ENCODE results near the gene CDIP1.

Gene CDIP1

DNA sequence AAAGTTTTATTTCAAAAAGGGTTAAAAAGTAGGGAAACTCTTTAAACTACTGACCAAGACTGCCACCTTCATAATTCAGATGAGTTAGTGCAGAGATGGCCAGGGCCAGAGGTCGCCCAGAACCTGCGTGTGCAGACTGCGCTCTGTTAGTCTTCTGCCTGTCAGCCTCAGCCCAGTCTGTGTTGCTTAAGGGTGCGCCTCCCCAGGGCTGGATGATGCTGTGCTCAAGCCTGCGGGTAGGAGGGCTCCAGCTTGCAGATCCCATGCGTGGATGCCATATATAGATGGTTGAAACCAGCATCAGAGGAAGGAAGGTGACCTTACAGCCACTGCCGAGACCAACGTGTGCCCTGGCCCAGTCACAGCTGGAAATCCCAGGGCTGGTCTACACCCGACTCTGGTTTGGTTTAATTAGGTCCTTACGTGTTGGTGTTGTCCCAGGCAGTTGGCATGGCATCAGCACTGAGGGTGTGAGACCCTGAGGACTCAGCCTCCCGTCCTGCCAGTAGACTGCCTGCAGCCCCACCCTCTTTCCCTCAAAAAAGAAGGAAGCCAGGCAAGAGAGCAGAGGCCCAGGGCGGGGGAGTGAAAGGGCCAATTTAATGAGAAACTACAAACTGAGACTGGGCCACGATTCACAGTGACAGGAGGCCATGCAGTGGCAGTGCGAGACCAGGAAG lies 27.7 kb downstream of the CDIP1 start:
- no peak overlapping the region for H3K4me3 ChIP-seq (replicated peaks; ENCODE audit: low read depth, low read length)
- TF ChIP-seq, protein P1, sequence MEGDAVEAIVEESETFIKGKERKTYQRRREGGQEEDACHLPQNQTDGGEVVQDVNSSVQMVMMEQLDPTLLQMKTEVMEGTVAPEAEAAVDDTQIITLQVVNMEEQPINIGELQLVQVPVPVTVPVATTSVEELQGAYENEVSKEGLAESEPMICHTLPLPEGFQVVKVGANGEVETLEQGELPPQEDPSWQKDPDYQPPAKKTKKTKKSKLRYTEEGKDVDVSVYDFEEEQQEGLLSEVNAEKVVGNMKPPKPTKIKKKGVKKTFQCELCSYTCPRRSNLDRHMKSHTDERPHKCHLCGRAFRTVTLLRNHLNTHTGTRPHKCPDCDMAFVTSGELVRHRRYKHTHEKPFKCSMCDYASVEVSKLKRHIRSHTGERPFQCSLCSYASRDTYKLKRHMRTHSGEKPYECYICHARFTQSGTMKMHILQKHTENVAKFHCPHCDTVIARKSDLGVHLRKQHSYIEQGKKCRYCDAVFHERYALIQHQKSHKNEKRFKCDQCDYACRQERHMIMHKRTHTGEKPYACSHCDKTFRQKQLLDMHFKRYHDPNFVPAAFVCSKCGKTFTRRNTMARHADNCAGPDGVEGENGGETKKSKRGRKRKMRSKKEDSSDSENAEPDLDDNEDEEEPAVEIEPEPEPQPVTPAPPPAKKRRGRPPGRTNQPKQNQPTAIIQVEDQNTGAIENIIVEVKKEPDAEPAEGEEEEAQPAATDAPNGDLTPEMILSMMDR (IDR thresholded peaks at IDR 0.05; ENCODE audit: low read length, missing control alignments), result no peak
- no peak for DNase-seq (ENCODE audit: low read depth)

DNA sequence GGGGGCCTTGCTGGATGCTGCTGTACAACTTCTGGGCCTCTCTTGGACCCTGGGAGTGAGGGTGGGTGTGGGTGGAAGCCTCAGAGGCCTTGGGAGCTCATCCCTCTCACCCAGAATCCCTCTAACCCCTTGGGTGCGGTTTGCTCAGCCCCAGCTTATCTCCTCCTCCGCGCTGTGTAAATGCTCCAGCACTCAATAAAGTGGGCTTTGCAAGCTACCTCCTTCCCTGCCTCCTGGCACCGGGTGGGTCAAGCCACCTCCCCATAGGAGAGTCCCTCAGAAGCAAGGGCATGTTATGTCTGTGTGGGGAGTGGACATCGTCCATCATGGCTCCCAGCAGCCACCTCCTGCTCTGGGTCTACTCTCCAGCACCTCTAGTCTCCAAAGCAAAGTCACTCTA lies 28.4 kb downstream of the CDIP1 start:
- H3K4me3 ChIP-seq (replicated peaks; ENCODE audit: low read depth, low read length), result no peak overlapping the region
- TF ChIP-seq, protein P1 (IDR thresholded peaks at IDR 0.05; ENCODE audit: low read length, missing control alignments), result no peak
- DNase-seq (ENCODE audit: low read depth), result no peak

DNA sequence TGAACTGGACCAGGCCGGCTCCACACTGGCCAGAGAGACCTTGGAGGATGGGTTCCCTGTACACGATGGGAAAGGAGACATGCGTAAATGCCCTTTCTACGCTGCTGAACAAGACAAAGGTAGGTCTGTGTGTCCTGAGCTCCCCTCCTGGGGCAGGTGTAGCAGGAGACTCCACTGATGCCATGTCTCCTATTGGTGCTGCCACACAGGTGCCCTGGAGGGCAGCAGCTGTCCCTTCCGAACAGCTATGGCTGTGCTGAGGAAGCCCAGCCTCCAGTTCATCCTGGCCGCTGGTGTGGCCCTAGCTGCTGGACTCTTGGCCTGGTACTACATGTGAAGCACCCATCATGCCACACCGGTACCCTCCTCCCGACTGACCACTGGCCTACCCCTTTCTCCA lies 29.2 kb downstream of the CDIP1 start:
- TF ChIP-seq, protein P1 (IDR thresholded peaks at IDR 0.05; ENCODE audit: low read length, missing control alignments), result no peak
- DNase-seq (ENCODE audit: low read depth), result no peak

DNA sequence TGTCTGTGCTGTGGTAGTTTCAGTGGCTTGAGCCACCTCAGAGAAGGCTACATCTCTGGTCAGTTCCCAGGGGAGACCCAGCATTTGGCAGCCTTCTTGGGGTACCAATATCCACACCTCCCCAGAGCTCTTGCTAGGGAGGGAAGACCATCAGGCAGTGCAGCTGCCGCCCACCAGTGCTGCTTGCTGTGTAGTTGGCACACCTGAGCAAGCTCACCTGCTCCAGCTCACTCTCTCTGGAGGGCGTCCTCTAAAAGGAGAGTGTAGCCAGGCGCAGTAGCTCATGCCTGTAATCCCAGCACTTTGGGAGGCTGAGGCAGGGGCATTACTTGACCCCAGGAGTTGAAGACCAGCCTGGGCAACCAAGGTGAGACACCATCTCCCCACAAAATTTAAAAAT lies 29.8 kb downstream of the CDIP1 start:
- no peak for DNase-seq (ENCODE audit: low read depth)
- TF ChIP-seq, protein P1 (IDR thresholded peaks at IDR 0.05; ENCODE audit: low read length, missing control alignments), result no peak
- H3K4me3 ChIP-seq (replicated peaks; ENCODE audit: low read depth, low read length), result no peak overlapping the region

More for the DNA sequence above, 29.2 kb downstream of the CDIP1 start:
- H3K4me3 ChIP-seq (replicated peaks; ENCODE audit: low read depth, low read length), result no peak overlapping the region

DNA sequence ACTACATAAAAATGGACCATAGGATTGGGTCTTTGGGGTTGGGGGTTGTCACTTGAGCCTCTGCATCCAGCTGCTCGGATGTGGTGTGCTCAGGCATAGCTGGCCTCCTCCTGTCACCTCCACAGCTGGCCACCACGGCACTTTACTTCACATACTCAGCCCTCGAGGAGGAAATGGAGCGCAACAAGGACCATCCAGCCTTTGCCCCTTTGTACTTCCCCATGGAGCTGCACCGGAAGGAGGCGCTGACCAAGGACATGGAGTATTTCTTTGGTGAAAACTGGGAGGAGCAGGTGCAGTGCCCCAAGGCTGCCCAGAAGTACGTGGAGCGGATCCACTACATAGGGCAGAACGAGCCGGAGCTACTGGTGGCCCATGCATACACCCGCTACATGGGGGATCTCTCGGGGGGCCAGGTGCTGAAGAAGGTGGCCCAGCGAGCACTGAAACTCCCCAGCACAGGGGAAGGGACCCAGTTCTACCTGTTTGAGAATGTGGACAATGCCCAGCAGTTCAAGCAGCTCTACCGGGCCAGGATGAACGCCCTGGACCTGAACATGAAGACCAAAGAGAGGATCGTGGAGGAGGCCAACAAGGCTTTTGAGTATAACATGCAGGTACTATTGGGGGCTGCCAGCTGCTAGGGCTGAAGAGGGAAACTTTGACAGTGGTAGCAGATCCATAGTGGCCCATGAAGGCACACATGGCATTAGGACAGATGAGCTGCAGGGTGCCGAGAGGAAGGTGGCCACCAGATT lies 30.8 kb downstream of the CDIP1 start:
- no peak overlapping the region for H3K4me3 ChIP-seq (replicated peaks; ENCODE audit: low read depth, low read length)
- DNase-seq (ENCODE audit: low read depth), result no peak
- TF ChIP-seq, protein P1 (IDR thresholded peaks at IDR 0.05; ENCODE audit: low read length, missing control alignments), result no peak

DNA sequence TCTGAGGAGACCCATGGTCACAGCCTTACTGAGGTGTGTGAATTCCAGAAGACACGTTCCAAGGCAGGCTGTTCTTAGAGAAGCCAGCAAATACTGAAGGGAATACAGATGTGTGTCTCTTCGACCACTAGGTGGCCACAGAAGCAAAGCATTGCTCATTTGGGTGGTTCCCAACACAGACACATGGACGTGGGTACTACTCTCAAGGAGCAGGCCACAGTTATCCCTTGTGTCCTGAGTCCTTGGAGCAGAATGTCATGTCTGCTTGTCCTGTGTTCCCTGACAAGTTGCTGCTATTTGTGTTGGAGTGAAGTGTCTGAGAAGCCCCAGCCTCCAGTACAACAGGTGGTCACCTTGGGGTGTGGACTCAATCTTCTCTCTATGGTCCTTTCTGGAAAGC lies 32.1 kb downstream of the CDIP1 start:
- DNase-seq (ENCODE audit: low read depth), result peak; percentile 88
- H3K4me3 ChIP-seq (replicated peaks; ENCODE audit: low read depth, low read length), result no peak overlapping the region
- TF ChIP-seq, protein P1 (IDR thresholded peaks at IDR 0.05; ENCODE audit: low read length, missing control alignments), result peak; percentile 92
